ENCODE measurements around the gene KIF20A. TPM values are rescaled to one million over a fixed set of nuclear protein-coding genes. Genes with fewer than 3 reads are reported as not detected.

Gene KIF20A
- total and polyA plus RNA-seq, 4 donors, result 0.33 to 32.3 (median 1.4) TPM

DNA sequence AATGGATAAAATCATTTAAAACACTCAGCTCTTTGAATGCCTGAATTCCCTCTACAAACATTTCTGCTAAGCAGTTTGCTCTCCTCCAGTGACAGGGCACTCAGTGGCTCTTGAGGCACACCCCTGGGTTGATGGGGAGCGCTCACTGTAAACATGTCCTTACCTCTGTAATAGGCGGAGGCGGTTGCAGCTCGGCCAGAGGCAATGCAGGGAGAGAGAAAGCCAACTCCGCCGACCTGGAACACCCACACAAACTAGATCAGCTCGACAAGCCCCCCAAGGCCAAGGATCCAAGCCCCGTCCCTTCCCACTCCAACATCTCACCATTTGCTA lies 33.9 kb downstream of the KIF20A start:
- Histone ChIP-seq H3K27me3 (ENCODE audit: control insufficient read depth in 4 of 4, insufficient read depth in 4 of 4, low read length in 3 of 4) (no peaks in the 10 kb centered on the region), H3K4me3 (ENCODE audit: low read depth in 1 of 3, low read length in 3 of 3) (peak overlapping the region; percentile 88 to 96 (median 89)), H3K4me1 (ENCODE audit: control insufficient read depth in 4 of 4, insufficient read depth in 4 of 4, low read length in 3 of 4) (peaks cover 7 to 16% (median 13%) of the 10 kb centered on the region in 4 donors), H3K9ac (ENCODE audit: low read depth in 1 of 2, low read length in 2 of 2) (peak overlapping the region; percentile 42 to 66), H3K27ac (ENCODE audit: low read depth in 1 of 2, low read length in 2 of 2) (peak overlapping the region; percentile 28 to 52), H3K9me3 (ENCODE audit: control insufficient read depth in 4 of 4, low read length in 3 of 4) (no peaks in the 10 kb centered on the region), H3K36me3 (ENCODE audit: control insufficient read depth in 4 of 4, insufficient read depth in 3 of 4, low read depth in 1 of 4, low read length in 3 of 4) (peaks cover 0 to 3% (median under 1%) of the 10 kb centered on the region in 4 donors)
- TF ChIP-seq, protein P1, sequence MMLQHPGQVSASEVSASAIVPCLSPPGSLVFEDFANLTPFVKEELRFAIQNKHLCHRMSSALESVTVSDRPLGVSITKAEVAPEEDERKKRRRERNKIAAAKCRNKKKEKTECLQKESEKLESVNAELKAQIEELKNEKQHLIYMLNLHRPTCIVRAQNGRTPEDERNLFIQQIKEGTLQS (IDR thresholded peaks at IDR 0.05), result no peak
- TF ChIP-seq, protein P2, sequence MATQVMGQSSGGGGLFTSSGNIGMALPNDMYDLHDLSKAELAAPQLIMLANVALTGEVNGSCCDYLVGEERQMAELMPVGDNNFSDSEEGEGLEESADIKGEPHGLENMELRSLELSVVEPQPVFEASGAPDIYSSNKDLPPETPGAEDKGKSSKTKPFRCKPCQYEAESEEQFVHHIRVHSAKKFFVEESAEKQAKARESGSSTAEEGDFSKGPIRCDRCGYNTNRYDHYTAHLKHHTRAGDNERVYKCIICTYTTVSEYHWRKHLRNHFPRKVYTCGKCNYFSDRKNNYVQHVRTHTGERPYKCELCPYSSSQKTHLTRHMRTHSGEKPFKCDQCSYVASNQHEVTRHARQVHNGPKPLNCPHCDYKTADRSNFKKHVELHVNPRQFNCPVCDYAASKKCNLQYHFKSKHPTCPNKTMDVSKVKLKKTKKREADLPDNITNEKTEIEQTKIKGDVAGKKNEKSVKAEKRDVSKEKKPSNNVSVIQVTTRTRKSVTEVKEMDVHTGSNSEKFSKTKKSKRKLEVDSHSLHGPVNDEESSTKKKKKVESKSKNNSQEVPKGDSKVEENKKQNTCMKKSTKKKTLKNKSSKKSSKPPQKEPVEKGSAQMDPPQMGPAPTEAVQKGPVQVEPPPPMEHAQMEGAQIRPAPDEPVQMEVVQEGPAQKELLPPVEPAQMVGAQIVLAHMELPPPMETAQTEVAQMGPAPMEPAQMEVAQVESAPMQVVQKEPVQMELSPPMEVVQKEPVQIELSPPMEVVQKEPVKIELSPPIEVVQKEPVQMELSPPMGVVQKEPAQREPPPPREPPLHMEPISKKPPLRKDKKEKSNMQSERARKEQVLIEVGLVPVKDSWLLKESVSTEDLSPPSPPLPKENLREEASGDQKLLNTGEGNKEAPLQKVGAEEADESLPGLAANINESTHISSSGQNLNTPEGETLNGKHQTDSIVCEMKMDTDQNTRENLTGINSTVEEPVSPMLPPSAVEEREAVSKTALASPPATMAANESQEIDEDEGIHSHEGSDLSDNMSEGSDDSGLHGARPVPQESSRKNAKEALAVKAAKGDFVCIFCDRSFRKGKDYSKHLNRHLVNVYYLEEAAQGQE (IDR thresholded peaks at IDR 0.05), result no peak
- TF ChIP-seq HNF4G (IDR thresholded peaks at IDR 0.05) (no peak), NR2F2 (IDR thresholded peaks at IDR 0.05) (no peak), EGR1 (IDR thresholded peaks at IDR 0.05; ENCODE audit: low read depth in 2 of 2) (no peak), FOXA1 (IDR thresholded peaks at IDR 0.05) (no peak), FOXA2 (IDR thresholded peaks at IDR 0.05) (no peak), TAF1 (conservative IDR thresholded peaks at IDR 0.05) (no peak)
- TF ChIP-seq, protein P3, sequence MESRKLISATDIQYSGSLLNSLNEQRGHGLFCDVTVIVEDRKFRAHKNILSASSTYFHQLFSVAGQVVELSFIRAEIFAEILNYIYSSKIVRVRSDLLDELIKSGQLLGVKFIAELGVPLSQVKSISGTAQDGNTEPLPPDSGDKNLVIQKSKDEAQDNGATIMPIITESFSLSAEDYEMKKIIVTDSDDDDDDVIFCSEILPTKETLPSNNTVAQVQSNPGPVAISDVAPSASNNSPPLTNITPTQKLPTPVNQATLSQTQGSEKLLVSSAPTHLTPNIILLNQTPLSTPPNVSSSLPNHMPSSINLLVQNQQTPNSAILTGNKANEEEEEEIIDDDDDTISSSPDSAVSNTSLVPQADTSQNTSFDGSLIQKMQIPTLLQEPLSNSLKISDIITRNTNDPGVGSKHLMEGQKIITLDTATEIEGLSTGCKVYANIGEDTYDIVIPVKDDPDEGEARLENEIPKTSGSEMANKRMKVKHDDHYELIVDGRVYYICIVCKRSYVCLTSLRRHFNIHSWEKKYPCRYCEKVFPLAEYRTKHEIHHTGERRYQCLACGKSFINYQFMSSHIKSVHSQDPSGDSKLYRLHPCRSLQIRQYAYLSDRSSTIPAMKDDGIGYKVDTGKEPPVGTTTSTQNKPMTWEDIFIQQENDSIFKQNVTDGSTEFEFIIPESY (IDR thresholded peaks at IDR 0.05), result no peak
- TF ChIP-seq, protein P4, sequence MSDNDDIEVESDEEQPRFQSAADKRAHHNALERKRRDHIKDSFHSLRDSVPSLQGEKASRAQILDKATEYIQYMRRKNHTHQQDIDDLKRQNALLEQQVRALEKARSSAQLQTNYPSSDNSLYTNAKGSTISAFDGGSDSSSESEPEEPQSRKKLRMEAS (IDR thresholded peaks at IDR 0.05), result no peak
- no peak for DNase-seq (ENCODE audit: low spot score)
- WGBS, result under 1% methylated on average over 8 of the region's 8 CpGs

DNA sequence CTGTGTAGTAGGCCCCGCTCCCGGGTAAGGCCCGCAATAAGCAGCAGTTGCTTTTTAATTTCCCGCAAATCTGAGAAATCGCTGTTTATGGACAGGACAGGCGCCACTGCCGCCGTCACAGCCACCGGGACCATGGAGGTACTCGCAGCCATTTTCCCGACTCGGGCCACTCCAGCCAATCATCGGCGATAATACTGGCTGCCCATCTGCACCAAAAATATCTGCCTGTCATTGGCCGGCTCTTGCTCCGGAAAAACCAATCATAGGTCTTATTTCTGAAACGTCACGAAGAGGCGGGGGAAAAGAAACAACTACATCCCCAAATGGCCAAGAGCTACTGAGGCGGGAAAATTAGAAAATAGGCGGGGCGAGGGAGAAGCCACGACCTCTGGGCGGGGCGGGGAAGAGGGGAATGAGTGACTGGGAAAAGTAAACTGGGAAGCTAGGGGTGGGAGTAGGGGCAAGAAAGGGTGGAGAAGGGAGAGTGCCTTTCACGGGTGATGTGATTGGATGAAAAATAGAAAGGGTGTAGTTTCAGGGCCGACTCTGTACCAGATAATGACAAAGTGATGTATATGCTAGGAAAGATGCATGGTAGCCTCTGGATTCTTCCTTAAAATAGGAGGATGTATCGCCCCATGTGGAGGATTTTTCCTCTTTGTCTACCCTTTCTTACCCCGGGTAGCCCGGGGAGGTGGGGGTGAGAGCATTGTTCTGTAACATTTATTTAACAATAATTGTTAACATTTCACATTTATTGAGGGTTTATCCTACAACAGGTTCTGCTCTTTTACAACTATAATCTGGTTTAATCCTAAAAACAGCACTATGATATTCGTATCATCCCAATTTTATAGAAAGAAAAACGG lies 34.5 kb downstream of the KIF20A start, which contains the start of gene CDC23:
Gene CDC23 (minus strand): TSS at position 163 of the 869 bp plus-strand sequence. CDS start 11 bp downstream, at position 152.
- DNase-seq (ENCODE audit: low spot score), result peak; percentile 91
- H3K4me1 ChIP-seq (ENCODE audit: control insufficient read depth in 4 of 4, insufficient read depth in 4 of 4, low read length in 3 of 4), result peaks cover 7 to 16% (median 13%) of the 10 kb centered on the region in 4 donors
- peak within 1 kb of the TSS; percentile 42 to 66 for H3K9ac ChIP-seq (ENCODE audit: low read depth in 1 of 2, low read length in 2 of 2)
- TF ChIP-seq JUND (IDR thresholded peaks at IDR 0.05) (peak in 1 of 2 donors; percentile 9), YY1 (IDR thresholded peaks at IDR 0.05) (peak; percentile 99), TAF1 (conservative IDR thresholded peaks at IDR 0.05) (no peak), SP1 (IDR thresholded peaks at IDR 0.05) (peak; percentile 86), GABPA (IDR thresholded peaks at IDR 0.05 in 1 of 2, conservative IDR thresholded peaks at IDR 0.05 in 1 of 2) (peak in 1 of 2 donors; percentile 50)
- TF ChIP-seq, protein P3 (IDR thresholded peaks at IDR 0.05), result no peak
- H3K36me3 ChIP-seq (ENCODE audit: control insufficient read depth in 4 of 4, insufficient read depth in 3 of 4, low read depth in 1 of 4, low read length in 3 of 4), result peaks cover 0 to 3% (median under 1%) of the 10 kb centered on the region in 4 donors
- H3K4me3 ChIP-seq (ENCODE audit: low read depth in 1 of 3, low read length in 3 of 3), result peak within 1 kb of the TSS; percentile 88 to 96 (median 89)
- 2% methylated on average over 32 of the region's 32 CpGs for WGBS
- H3K27me3 ChIP-seq (ENCODE audit: control insufficient read depth in 4 of 4, insufficient read depth in 4 of 4, low read length in 3 of 4), result no peaks in the 10 kb centered on the region
- no peaks in the 10 kb centered on the region for H3K9me3 ChIP-seq (ENCODE audit: control insufficient read depth in 4 of 4, low read length in 3 of 4)
- H3K27ac ChIP-seq (ENCODE audit: low read depth in 1 of 2, low read length in 2 of 2), result peak within 1 kb of the TSS; percentile 28 to 52
